ENCODE data around the gene ST6GALNAC4. TPM values are rescaled to one million over a fixed set of nuclear protein-coding genes. Genes with fewer than 3 reads are reported as not detected.

ST6GALNAC4 gene
- total RNA-seq, 6 donors from 2014 or later: 41.3 to 105 (median 56.2) TPM

- peak overlapping the region in 3 of 4 donors; percentile 5 to 91 (median 75) for H3K27ac ChIP-seq
- no peaks in the 10 kb centered on the region for H3K27me3 ChIP-seq
- TF ChIP-seq CTCF (IDR thresholded peaks at IDR 0.05): no peak
- TF ChIP-seq POLR2AphosphoS5 (IDR thresholded peaks at IDR 0.05): no peak
- TF ChIP-seq POLR2A (IDR thresholded peaks at IDR 0.05): no peak
- TF ChIP-seq EP300 (IDR thresholded peaks at IDR 0.05): no peak
- WGBS, 2 donors: 73 to 88% methylated on average over 8 of the region's 8 CpGs
- H3K9me3 ChIP-seq: no peaks in the 10 kb centered on the region
- H3K4me3 ChIP-seq: no peak overlapping the region
- no peaks in the 10 kb centered on the region for H3K36me3 ChIP-seq
- DNase-seq (no peak), ATAC-seq (ENCODE audit: low FRiP score in 2 of 2) (no peak)
- H3K4me1 ChIP-seq: peaks cover 70 to 83% (median 73%) of the 10 kb centered on the region in 4 donors
Observed at GRCh38 chr9:127860260-127860659, 56.6 kb downstream of the ST6GALNAC4 start.

- 35 to 53% methylated on average over 8 to 12 of the region's 12 CpGs for WGBS, 2 donors
Observed at GRCh38 chr9:127858041-127858512, 58.8 kb downstream of the ST6GALNAC4 start.

More at GRCh38 chr9:127858041-127858512, 58.8 kb downstream of the ST6GALNAC4 start:
- DNase-seq (peak in 1 of 2 donors; percentile 62), ATAC-seq (ENCODE audit: low FRiP score in 2 of 2) (no peak)
- no peak for TF ChIP-seq EP300 (IDR thresholded peaks at IDR 0.05)
- TF ChIP-seq POLR2AphosphoS5 (IDR thresholded peaks at IDR 0.05): no peak
- no peak for TF ChIP-seq CTCF (IDR thresholded peaks at IDR 0.05)
- TF ChIP-seq POLR2A (IDR thresholded peaks at IDR 0.05): no peak
- Histone ChIP-seq H3K9me3 (no peaks in the 10 kb centered on the region), H3K4me1 (peaks cover 73 to 86% (median 74%) of the 10 kb centered on the region in 4 donors), H3K36me3 (peaks cover 0 to 3% (median 0%) of the 10 kb centered on the region in 4 donors), H3K27ac (peak overlapping the region; percentile 9 to 91 (median 78)), H3K27me3 (no peaks in the 10 kb centered on the region), H3K4me3 (no peak overlapping the region)

Small RNAs within 50 kb of the gene (small RNA-seq; reads per million reads assigned to genes)
- 0 to 0.07 (median 0) reads per million in 4 donors for gene MIR4672

Other genes with a start within 250 kb of the ST6GALNAC4 start
- 100 to 1,000 TPM in 1 of 6 donors, 10 to 100 TPM in 4, under 1 TPM in 1; 0.77 to 125 (median 37.0) TPM for gene CFAP157, start 210.1 kb downstream of the ST6GALNAC4 start, total RNA-seq
- 10 to 100 TPM in 5 of 6 donors, 1 to 10 TPM in 1; 7.4 to 33.5 (median 18.7) TPM for gene PTRH1, start 201.4 kb downstream of the ST6GALNAC4 start, total RNA-seq
- 1 to 10 TPM in 5 of 6 donors, under 1 TPM in 1; 0.29 to 9.4 (median 3.1) TPM for gene TTC16, start 201.0 kb downstream of the ST6GALNAC4 start, total RNA-seq
- 10 to 100 TPM; 11.4 to 27.2 (median 21.0) TPM for gene TOR2A, start 181.7 kb downstream of the ST6GALNAC4 start, total RNA-seq
- gene SH2D3C, start 138.4 kb downstream of the ST6GALNAC4 start, total RNA-seq: 10 to 100 TPM; 17.5 to 90.4 (median 37.5) TPM
- 100 to 1,000 TPM in 3 of 6 donors, 10 to 100 TPM in 3; 69.8 to 168 (median 106) TPM for gene CDK9, start 131.0 kb downstream of the ST6GALNAC4 start, total RNA-seq
- 100 to 1,000 TPM in 2 of 6 donors, 10 to 100 TPM in 4; 85.1 to 337 (median 95.5) TPM for gene FPGS, start 114.2 kb downstream of the ST6GALNAC4 start, total RNA-seq
- gene ENG, start 62.4 kb downstream of the ST6GALNAC4 start, total RNA-seq: 100 to 1,000 TPM in 4 of 6 donors, 10 to 100 TPM in 2; 45.7 to 378 (median 178) TPM
- gene AK1, start 39.4 kb downstream of the ST6GALNAC4 start, total RNA-seq: 100 to 1,000 TPM; 106 to 239 (median 161) TPM
- gene ST6GALNAC6, start 17.4 kb downstream of the ST6GALNAC4 start, total RNA-seq: 100 to 1,000 TPM in 1 of 6 donors, 10 to 100 TPM in 5; 67.3 to 117 (median 85.2) TPM
- 10 to 100 TPM in 3 of 6 donors, 1 to 10 TPM in 3; 4.1 to 38.8 (median 10.0) TPM for gene PIP5KL1, start 13.7 kb upstream of the ST6GALNAC4 start, total RNA-seq
- 10 to 100 TPM; 20.1 to 40.7 (median 25.6) TPM for gene DPM2, start 20.8 kb upstream of the ST6GALNAC4 start, total RNA-seq
- 10 to 100 TPM; 17.8 to 60.7 (median 48.0) TPM for gene EEIG1, start 63.9 kb upstream of the ST6GALNAC4 start, total RNA-seq
- gene NAIF1, start 150.3 kb upstream of the ST6GALNAC4 start, total RNA-seq: 10 to 100 TPM in 5 of 6 donors, 1 to 10 TPM in 1; 8.0 to 37.7 (median 13.0) TPM
- 10 to 100 TPM; 23.6 to 40.2 (median 33.7) TPM for gene SLC25A25, start 151.2 kb upstream of the ST6GALNAC4 start, total RNA-seq
- gene PTGES2, start 210.7 kb upstream of the ST6GALNAC4 start, total RNA-seq: 100 to 1,000 TPM in 1 of 6 donors, 10 to 100 TPM in 5; 45.9 to 116 (median 61.1) TPM
- 100 to 1,000 TPM in 2 of 6 donors, 10 to 100 TPM in 3, 1 to 10 TPM in 1; 9.0 to 193 (median 38.2) TPM for gene LCN2, start 232.4 kb upstream of the ST6GALNAC4 start, total RNA-seq
- gene BBLN, start 243.2 kb upstream of the ST6GALNAC4 start, total RNA-seq: 100 to 1,000 TPM in 3 of 6 donors, 10 to 100 TPM in 3; 62.4 to 204 (median 102) TPM